DMS114 treated with DMSO at 0.1 percent for 48 hours (cell line): Measurements from ENCODE around the gene TSPAN9.

Experiments used
- DNase-seq: peaks from one replicate; lab custom pipeline; 2025; ENCODE audit not compliant: unreplicated experiment; lab: John Stamatoyannopoulos, UW

The TSPAN9 gene

DNA sequence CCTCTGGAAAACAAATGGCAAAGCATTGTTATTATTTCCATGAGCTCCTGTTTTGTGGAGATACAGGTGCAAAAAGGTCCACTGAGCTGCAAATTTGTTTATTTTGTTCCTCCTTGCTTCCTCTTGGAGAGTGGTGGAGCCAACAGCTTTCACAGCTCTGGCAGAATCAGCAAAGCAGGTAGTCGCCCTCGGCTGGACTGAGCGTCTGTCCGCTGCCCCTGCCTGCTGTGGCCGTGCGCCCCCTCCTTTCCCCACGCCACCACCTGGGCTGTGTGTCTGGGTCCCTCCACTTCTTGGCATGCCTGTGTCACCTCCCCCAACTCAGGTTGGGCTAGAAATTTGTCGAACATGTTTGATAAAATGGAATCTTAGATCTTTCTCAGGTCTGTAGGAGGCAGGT, 188.2 kb downstream of the TSPAN9 start:
- no peak for DNase-seq

DNA sequence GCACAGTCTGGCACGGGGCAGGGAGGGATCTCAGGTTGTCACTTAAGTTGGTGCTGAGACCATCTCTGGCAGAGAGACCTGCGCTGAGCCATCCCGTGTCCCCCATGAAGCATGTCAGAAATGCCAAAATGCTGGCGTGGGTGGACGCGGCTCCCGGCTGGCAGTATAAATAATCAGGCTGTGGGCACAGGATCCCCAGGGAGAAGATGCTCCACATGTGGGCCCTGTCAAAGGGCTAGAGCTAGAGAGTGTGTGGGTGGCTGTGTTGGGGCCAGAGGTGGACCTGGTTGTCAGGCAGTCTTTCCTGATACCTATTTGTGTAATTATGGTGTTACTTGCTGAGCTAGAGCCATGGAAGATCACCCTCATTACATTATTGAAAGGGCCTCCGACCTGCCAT, 189.5 kb downstream of the TSPAN9 start:
- DNase-seq = no peak

DNA sequence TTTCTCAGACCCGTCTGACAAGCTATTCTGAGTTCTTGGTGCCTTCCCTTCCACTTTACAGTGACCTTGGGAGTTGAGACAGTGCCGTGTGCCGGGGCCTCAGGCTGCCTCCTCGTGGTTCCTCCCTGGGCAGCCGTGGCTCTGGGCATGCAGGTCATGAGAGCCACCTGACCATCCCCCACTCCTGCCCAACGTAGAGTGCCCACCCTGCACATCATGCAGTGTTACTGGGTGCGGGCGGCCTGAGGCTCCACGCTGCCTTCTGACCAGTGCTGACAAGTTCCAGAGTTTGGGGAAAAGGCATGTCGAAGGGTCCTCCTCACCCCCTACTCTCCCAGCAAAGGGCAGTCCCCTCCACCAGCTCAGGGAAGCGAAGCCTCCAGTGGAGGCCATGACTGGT, 190.5 kb downstream of the TSPAN9 start:
- no peak for DNase-seq

DNA sequence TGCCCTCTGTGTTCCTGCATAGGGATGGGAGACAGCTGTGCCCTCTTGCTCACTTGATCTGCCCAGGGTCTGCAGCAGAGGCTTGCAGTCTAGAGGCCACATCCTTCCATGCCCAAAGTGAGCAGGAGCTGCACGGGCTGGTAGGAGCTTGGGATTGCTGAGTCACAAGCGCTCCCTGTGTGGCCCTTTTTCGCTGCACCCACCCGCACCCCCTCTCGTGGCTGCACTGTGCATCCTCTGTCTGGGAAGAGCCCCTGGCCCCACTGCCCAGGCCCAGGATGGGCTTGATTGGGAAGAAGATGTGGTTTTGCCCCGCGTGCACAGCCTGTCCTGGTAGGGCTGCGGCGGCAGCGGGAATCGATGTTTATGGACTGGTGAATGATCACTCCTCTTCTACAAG, 192.4 kb downstream of the TSPAN9 start:
- no peak for DNase-seq

DNA sequence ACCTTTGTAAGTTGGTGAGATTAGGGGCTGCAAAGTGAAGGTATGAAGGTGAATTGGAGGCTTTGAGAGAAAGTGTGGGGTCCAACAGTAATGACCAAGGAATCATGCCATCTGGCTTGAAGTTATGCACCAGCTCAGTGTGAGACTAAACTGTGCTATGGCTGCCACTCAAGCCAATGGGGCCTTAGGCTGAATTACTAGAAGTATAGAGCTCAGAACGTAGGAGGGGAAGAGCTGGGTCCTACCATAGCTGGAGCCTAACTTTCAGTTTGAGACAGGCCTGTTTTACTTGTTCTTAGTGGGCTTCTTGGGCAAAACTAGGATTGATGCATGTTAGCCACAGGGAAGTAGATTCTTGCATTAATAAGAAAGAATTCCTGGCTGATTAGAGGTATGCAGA, 194.0 kb downstream of the TSPAN9 start:
- no peak for DNase-seq

DNA sequence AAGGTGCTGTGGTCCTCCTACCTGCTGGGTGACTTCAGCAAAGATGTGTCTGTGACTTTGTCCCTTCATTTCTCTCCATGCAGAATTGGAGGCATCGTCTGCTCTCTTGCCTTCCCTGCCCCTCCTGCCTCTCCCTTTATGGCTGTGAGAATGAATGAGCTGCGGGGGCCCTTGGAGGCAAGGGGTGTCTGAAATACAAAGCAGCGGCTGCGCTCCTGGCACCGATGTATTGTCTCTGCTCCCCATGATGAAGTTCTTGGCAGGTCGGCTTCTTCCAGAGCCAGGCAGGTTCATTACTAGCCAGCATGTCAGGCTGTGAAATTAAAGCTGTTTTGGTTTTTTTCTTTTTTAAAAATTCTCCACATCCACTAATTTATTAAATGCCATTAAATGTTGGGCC, 194.5 kb downstream of the TSPAN9 start:
- no peak for DNase-seq

DNA sequence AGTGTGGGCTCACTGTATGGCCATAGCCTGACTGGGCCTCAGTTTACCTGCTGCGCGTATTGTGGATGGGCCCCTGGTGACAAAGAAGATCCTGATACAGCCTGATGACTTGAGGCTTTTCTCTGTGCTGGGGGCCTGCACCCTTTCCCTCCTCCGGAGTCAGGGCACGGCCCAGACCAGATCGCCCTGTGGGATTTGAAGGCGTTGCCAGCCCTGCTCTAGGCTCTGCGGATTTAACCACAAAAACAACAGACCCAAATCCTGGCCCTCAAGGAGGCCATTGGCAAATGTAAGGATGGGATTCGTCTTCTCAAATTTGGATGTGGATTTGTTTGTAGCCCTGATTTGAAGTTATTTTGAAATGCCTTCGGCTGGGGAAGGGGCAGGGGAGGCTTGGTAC, 195.8 kb downstream of the TSPAN9 start:
- DNase-seq = no peak

DNA sequence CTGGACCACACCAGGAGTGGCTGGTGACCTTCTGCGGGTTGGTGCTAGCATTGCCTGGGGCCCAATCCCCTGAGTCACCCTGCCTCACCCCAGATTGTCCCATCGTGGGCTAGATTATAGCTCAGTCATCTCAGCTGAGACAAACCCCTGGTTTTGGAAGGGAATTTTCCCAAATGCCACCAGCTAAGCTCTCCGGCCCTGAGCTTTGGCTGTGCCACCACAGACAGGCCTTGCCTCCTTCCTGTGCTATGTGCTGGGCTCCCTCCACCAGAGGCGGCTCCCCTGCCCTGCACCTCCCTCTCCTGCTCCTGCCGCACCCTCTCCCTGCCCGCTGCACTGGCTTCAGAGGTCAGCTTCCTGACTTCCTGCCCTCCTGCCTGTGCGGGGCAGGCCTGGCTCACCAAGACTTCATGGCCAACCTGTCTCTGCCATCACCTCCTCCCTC, 196.3 kb downstream of the TSPAN9 start:
- DNase-seq = no peak

DNA sequence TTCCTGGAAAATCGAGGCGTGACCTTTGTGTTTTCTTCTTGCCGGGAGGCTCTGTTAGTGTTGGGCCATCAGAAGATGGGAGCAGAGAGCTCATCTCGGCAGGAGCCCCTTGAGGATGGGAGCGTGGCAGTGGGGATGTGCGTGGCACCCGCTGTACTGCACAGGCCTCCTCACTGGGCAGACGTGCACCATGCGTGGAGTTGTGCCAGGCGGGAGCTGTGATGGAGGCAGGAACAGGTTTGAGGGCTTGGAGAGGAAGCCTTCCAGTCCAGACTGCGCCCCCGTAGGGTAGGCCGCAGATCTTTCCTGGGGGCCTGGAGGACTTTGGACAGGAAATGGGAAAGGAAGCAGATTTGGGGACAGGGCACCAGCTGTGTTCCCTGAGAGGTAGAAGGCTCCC, 197.5 kb downstream of the TSPAN9 start:
- DNase-seq = no peak

DNA sequence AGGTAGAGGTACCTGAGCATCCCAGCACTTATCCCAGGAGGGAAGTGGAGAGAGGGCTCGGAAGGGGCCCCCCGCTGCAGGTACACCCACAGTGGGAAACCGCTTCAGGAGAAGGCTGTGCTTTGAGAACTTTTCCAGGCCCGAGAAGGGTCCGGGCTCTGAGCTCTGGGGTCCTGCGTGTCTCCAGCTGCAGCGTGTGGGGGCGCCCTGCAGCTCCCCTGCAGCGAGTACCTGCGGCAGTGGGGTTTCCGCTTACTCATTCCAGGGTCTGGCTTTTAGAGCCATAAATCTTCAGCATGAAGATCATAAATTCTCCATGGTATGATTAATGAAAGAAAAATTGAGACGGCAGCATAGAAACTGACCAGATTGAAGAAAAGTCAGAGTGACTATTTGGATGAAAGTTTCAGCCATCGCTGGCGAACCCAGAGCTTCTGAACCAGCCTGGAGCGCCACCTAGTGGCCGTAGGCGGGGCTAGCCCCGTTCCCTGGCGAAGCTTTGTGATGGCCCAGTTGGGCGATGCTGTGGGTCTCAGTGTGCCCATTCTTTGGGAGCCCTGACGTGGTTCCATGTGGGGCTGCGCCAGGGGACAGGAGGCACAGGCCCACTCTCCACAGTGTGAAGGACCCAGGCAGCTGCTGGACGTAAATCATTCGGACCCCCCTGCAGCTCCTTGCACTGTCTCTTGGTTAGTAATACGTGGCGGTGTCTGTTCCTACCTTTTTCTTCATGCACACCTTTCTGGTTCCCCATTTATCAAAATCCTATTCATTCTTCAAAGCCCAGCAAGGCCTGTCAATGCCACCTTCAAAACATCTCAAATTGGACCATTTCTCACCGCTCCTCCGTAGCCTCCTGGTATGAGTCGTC, 198.2 kb downstream of the TSPAN9 start:
- DNase-seq = peak; percentile 47

DNA sequence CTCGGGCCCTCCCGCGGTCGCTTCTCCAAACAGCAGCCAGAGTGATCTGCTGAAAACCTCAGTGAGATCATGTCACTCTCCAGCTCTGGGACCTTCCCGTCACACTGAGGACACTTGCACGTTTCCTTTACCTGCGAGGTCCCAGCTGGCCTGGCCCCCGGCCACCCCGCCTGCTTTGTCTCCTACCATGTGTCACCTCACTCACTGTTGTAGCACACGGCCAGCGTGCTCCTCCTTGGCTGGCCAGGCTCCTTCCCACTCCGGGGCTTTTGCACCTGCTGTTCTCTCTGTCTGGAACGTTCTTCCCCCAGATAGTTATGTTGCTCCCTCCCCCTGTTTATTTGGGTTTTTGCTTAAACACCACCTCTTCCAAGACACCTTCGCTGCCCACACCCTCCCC, 199.0 kb downstream of the TSPAN9 start:
- no peak for DNase-seq

DNA sequence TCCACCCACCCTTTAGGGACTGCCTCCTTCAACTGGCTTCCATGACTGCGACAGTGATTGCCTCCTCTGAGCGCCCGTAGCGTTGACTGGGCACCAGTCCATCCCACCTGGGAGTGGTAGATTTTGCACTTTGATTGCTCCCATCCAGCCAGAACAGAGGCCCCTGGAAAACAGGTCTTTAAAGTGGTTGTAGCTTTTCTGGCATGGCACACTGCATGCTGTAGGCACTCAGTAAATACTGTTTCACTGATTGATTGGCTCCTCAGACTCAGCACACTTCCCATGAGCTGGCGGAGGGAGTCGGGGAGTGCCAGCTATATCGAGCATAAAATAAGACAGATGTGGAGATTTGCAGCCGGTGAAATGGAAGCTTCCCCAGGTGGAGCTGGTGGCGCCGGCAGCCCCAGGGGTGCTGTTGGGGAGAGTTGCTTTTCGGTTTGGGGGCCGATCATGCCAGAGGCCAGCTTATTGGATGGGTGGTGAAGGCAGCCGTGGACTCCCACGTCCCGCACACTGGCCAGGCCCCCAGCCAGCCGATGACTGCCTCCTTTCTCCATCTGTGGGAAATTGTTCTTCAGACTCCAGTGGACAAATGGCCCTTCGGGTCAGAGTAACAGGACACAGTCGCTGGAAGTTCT, 200.2 kb downstream of the TSPAN9 start:
- no peak for DNase-seq

DNA sequence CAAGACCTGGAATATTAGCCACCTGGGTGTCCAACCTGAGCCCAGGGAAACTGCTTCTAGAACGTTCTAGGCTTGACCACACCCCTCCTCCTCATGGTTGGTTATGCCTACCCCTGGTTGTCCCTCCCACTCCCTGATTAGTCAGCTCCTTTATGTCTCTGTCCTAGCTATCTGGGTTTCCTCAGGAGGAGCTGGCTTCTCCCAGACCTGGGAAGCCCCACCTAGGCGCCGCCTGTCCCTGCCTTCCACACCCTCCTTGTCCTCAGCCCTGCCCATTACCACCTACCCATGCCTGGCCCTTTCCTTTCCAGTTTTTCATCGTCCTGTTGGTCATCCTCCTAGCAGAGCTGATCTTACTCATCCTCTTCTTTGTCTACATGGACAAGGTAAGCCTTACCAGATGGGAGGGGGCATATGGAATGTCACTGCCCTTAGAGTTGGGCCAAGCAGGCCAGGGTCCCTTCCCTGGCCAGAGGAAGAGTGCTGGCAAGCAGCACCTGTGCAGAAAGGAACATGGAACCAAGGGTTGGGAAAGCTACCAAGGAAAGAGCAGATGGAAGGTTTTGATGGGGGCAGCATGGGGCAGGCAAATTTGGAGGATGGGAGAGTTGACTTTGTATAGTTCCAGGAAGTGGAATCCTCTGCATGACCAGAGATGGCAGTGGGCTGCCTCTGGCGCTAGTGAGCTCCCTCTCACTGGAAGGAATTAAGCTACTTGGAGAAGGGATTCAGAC, 201.7 kb downstream of the TSPAN9 start:
- DNase-seq = no peak

DNA sequence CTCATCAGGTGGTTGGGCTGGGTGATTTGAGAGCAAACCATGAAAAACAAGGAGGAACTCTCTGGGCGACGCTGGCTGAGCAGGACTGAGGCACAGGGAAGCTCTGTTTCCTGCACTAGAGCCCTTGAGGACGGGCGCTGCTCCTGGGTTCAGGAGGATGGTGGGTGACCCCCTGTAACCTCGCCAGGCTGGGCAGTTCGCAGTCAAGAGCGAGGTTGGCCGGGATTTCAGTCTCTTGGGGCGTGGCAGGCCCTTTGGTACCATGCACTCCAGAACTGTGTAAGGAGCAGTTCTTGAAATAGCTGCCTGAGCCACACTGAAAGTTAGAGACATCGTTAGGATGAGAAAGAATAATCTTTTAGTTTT, 202.2 kb downstream of the TSPAN9 start:
- no peak for DNase-seq

DNA sequence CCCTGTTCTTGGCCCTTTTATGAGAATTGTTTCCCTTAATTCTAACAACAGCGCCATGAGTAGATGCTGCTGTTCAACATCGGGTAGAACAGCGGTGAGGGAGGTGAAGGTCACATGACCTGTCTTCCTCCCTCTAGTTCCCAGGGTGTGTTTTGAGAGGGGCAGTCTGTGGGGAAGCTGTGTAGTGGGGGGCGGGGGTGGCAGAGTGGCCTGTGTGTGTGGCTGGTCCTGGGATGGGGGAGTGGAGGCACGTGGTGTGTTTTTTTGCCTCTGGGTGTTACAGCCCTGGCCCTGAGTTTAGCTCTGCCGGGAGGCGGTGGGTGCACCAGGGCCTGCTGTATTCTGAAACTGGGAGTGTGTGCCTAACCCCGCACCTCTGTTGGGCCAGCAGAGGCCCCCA, 202.7 kb downstream of the TSPAN9 start:
- DNase-seq = no peak

DNA sequence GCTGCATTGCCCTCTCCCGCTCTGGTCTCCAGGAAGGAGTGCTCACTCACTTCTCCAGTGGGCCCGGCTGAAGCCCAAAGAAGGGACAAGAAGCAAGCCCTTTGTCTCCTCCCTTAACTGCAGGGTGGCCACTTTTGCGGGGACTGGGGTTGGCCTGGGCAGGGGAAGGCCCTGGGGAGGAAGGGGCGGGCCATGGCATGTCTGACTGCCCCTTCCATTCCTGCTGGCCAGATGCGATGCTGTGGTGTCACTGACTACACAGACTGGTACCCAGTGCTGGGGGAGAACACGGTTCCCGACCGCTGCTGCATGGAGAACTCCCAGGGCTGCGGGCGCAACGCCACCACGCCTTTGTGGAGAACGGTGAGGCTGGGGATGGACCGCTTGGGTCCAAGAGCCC, 203.8 kb downstream of the TSPAN9 start:
- DNase-seq = no peak

DNA sequence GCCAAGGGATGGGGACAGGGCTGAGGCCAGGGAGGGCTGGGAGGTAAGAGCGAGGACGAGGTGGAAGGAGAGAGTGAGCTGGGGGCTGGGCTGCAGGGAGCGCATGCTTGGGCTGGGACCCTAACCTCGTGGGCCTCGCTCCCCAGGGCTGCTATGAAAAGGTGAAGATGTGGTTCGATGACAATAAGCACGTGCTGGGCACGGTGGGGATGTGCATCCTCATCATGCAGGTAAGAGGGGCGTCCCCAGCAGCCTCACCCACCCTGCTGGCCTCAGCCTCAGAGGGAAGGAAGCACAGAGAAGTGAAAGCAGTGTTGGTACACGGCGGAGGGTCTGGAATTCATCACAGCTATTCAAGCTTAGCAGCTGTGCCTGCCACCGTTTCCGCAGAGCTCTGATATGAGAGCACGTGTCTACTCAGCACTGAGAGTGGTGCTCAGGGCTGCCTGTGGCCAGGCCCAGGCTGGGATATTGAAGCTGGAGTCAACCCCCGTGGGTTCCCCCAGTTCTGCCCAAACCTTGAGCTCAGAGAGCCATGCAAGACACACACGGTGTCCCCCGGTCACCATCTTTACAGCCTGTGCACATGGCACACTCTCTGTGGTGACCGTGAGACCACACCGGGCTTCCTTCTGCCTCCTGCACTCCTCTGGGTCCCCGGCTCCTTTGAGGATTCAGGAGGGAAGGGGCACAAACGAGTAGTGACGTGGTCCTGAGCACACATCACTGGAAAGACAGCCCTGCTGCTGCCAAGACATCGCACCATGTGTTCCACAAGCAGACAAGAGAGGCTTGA, 204.6 kb downstream of the TSPAN9 start:
- no peak for DNase-seq

DNA sequence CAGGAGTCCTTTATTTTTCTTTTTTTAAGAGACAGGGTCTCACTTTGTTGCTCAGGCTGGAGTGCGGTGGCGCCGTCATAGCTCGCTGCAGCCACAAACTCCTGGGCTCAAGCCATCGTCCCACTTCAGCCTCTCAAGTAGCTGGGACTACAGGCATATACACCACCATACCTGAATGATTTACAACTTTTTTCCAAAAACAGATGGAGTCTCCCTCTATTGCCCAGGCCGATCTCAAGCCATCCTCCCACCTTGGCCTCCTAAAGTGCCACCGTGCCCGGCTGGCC, 205.1 kb downstream of the TSPAN9 start:
- DNase-seq = no peak

DNA sequence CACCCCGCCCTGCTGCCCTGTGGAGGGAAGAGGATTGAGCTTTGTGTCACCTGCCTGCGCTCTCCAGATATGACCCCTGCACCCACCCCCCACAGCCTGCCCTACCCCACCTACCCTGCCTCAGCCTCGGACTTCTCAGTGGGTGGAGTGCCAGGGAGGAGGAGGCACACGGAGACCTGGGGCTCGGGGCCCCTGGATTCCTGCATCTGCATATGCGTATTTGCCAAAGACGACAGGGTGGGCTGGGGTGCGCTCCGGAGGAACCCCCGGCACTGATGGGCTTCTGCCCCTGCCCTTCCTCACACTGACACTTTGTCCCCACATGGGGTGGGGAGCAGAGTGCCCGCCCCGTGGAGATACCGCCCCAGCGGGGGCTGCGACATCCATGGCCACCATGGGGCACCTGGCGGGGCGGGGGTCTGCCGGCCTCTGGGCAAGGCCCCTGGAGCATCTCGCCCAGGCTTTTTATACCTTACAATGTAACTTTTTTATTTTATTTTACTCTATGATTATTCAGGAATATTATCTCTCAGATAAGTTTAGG, 206.0 kb downstream of the TSPAN9 start:
- DNase-seq = no peak

DNA sequence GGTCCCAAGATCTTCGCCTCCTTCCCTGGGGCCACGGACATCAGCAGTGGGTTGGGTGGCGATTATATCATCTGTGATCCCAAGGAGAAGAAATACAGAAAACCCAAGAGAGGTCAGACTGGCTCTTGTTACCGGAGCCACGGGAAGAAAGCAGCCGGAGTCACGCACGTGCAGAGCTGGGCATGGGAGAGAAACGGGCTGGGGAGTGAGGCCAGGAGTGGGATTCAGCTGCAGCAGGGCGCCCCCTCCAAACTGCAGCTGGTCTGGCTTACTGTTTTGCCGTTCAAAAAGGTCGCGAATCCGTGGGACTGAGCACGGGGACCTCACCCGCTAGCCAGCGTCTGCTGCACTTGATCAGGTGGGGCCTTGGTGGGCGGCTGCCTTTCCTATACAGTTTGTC, 207.2 kb downstream of the TSPAN9 start:
- DNase-seq = no peak

DNA sequence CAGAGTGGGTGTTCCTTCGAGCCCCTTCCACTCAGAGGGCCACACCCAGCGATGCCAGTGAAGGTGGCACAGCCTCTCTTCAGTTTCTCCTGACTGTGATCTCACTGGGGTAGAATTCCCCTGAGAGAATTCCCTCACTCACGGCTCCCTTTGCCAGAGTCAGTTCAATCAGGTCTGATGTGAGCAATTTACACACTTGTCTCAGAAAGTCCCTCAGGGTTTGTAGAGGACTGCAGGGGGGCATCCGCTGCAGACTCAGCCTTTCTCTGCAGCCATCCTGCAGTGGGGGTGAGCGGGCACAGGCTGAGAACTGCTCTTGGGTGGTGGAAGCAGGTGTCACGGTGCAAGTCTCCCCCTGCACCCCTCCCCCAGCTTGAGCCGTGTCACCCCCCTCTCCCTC, 208.4 kb downstream of the TSPAN9 start:
- DNase-seq = no peak
